ENCODE results near the gene SETD6.

GRCh38 chr16:58499092-58499511, 16.2 kb upstream of the SETD6 start:
- no peak for TF ChIP-seq CTCF (IDR thresholded peaks at IDR 0.05)
- TF ChIP-seq POLR2A (IDR thresholded peaks at IDR 0.05), result no peak
- no peak for TF ChIP-seq EP300 (IDR thresholded peaks at IDR 0.05)
- no peak for TF ChIP-seq POLR2AphosphoS5 (IDR thresholded peaks at IDR 0.05)
